Measurements from ENCODE around the gene ESR2.
A peak's percentile ranks its signal among the peaks of the same experiment; 100 is the strongest.
"Not testable (repeated sequence)": the region's sequence is repeated elsewhere in the genome, so short reads cannot be mapped to it uniquely, and the experiment has no call there.

The ESR2 gene

DNA sequence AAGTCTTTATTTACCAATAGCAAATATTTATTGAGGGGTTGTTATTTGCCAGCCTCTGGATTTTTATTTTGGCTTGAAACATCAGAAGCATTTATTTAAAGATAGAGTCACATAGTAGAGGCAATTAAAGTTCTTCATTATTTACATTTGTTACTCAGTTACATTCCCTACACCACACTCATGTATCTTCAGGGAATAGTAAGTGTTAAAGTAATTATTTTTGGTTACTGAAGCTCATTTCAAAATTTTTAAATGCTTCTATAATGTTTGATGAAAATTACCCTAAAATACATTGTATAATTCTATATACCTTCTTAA, 205.6 kb downstream of the ESR2 start:
- DNase-seq (ENCODE audit: low spot score): no peak

GRCh38 chr14:64082837-64083236, 211.3 kb downstream of the ESR2 start:
- no peak for DNase-seq (ENCODE audit: low spot score)

GRCh38 chr14:64081174-64081746, 212.9 kb downstream of the ESR2 start:
- no peak for DNase-seq (ENCODE audit: low spot score)

- DNase-seq (ENCODE audit: low spot score): no peak
These were observed 213.7 kb downstream of the ESR2 start for GRCh38 chr14:64080452-64080851.

GRCh38 chr14:64075613-64076005, 218.6 kb downstream of the ESR2 start:
- no peak for DNase-seq (ENCODE audit: low spot score)

DNA sequence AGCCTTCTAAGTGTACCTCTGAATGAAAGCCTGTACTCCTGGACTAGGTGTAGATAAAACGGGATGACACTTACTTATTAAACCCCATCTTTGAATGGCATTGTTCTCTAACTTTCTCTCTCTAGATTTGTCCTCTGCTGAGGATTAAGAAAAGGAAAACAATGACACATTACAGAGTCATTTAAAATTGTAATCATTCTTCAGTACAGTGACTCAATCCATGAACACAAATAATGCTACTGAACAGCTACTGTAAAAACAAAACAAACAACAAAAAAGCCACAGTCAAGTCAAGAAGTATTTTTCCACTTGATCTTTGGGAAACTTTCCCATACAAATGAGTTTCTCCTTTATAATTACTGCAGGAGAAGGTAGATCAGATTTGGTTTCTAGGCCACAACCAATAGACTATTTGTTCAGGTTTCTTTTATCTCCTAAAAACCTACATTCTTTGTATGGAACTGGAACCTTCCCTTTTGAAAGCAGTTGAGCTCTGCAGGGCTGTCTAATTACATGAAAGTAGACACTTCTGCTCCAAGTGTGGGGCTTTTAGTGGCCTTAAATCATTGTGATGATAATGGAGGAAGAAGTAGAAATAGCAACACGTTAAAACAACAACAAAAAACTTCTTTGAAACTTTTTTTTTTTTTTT, 219.1 kb downstream of the ESR2 start:
- DNase-seq (ENCODE audit: low spot score): peak; percentile 30

GRCh38 chr14:64069634-64070359, 224.4 kb downstream of the ESR2 start:
- no peak for DNase-seq (ENCODE audit: low spot score)

DNA sequence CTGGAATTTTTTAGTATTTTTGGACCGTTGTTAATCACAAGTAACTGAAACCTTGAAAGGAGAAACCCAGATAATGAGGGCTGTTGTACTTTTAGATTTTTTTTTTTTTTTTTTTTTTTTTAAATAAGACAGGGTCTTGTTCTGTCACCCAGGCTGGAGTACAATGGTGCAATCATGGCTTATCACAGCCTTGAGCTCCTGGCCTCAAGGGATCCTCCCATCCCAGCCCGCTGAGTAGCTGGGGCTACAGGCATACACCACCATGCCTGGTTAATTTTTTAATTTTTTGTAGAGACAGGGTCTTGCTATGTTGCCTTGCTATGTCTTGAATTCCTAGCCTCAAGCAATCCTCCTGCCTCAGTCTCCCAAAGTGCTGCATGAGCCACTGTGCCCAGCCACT, 229.7 kb downstream of the ESR2 start:
- no peak for DNase-seq (ENCODE audit: low spot score)

DNA sequence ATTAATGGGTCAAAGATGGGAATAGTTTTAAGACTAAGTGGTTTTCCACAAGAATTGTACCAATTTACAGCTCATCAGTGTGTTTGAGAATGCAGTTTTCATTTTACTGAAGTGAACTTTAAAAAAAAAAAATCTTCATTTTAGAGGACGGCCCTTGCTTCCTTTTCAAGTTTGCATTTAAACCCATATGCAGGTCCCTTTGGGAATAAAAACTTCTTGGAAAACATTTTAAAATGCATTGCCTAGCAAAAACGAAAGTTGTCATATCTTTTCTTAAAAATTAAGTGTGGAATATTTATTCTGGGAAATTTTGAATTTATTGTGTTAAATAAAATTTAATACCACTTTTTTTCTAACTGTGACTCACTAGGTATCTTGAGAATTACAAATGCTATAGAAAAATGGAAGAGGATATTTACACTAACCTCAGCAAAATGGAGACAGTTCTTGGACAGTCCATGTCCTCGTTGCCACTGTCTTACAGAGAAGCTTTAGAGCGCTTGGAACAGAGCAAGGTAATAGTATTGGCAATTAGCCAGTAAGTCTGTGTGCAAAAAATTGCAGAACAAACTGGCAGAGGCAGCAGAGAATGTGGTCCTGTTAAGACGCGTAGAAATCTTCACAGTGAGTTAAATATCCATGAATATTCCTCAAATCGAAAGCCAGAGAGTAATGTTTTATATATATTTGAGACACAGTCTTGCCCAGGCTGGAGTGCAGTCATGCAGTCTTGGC, 231.6 kb downstream of the ESR2 start:
- no peak for DNase-seq (ENCODE audit: low spot score)

DNA sequence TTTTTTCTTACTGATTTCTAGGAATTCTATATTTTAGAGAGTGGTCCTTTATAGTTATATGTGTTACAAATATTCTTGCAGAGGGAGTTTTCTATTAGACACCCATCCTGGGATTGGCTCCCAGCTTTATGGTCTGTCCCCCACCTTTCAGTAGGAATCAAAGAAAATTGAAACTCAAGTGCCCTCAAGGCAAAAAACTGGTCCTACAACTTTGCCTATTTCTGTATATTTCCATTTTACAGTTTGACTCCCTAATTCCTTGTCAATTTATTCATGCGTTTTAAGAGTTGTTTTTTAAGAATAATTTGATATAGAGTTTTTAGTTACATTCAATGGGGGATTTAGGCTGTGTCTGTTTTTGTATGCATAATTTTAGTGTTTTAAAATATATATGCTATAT, 232.5 kb downstream of the ESR2 start:
- DNase-seq (ENCODE audit: low spot score): no peak

DNA sequence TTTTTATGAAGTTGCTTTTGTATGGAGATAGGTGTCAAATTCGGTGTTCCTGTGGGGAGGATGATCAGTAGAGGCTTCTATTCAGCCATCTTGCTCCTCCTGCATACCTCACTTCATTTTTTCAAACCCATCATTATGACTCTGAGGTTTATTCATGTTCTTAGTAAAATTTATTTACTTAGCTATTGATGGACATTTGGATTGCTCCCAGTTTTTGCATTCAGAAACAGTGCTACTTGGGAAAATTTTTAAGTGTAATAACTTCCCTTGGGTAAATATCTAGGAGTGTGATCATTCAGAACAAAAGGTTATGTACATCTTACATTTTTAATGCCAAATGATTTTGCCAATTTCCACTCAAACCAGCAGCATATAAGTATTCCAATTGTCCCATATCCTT, 233.1 kb downstream of the ESR2 start:
- DNase-seq (ENCODE audit: low spot score): no peak

GRCh38 chr14:64060648-64061096, 233.5 kb downstream of the ESR2 start:
- DNase-seq (ENCODE audit: low spot score): peak; percentile 18

DNA sequence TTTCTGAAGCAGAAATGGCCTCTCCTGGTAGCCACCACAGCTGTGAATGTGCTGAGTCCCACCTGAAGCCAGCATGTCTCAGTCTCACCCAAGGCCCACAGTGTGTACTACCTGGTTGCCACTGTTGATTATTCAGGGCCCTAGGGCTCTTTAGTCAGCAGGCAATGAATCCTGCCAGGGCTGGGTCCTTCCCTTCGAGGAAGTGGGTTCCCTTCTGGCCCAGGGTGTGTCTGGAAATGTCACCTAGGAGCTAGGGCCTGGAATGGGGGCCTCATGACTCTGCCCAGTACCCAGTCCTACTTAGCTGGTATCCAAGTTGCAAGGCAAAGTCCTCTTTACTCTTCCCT, 234.0 kb downstream of the ESR2 start:
- DNase-seq (ENCODE audit: low spot score): no peak

DNA sequence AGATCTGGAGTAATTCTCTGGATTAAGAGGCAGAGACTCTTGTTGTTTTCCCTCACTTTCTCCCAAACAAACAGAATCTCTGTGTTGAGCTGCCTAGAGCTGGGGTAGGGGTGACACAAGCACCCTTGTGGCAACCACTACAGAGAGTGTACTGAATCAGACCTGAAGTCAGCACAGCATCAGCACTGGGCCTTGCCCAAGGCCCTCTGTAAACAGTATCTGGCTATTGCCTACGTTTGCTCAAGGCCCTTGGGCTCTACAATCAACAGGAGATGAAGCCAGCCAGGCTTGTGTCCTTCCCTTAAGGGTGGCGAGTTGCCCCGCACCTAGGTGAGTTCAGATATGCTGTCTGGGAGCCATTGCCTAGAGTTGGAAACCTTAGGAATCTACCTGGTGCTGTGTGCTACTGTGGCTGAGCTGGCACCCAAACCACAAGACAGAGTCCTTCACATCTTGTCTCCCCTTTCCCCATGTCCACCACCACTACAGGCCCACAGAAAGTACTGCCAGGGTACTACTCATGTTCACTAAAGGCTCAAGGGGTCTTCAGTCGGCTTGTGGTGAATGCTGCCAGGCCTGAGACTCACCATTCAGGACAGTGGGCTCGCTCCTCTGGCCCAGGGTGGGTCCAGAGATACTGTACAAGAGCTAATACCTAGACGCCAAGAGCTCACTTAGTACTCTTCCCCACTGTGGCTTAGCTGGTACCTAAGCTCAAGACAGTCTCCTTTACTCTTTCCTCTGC, 234.5 kb downstream of the ESR2 start:
- no peak for DNase-seq (ENCODE audit: low spot score)

- no peak for DNase-seq (ENCODE audit: low spot score)
These were observed 240.2 kb downstream of the ESR2 start for GRCh38 chr14:64053694-64054669.

DNA sequence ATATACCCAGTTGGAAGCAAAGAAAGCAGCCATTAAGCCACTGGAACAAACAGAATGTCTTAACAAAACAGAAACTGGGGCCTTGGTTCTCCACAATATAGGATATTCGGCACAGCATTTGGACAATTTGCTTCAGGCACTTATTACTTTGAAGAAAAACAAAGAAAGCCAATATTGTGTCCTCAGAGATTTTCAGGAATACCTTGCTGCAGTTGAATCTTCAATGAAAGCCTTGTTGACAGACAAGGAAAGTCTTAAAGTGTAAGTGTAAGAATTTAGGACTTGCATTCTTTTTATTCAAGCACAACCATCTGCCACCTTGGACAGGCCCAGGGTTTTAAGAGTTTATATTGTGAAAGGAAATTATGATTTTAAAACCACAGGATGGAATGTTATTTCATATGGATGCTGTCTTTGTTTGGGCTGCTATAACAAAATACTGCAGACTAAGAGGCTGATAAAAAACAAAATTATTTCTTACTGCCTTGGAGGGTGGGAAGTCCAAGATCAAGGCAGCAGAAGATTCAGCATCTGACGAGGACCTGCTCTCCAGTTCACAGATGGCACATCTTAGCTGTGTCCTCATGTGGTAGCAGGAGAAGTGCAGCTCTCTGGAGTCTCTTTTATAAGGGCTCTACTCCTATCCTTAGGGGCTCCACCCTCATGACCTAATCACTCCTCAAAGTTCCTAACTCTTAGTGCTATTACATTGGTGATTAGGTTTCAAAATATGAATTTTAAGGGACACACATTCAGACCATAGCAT, 244.4 kb downstream of the ESR2 start:
- no peak for DNase-seq (ENCODE audit: low spot score)

DNA sequence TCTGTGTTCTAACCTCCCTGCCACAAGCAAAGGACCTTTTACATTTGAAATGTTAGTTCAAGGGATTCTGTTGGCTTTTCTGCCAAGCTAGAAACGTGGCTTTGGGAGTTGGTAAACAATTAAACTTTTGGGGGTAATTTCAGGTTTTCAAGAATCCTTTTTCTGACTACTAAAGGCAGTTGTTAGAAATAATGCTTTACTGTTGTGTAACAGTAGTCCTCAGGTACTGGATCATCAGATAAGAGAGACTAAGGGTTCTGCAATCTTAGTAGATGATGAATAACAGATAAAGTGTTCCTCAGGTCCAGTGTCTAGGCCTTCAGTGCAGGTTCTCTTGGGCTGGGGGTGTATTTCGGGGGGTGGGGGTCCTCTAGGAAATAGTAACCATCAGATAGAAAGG, 249.1 kb downstream of the ESR2 start:
- no peak for DNase-seq (ENCODE audit: low spot score)

DNA sequence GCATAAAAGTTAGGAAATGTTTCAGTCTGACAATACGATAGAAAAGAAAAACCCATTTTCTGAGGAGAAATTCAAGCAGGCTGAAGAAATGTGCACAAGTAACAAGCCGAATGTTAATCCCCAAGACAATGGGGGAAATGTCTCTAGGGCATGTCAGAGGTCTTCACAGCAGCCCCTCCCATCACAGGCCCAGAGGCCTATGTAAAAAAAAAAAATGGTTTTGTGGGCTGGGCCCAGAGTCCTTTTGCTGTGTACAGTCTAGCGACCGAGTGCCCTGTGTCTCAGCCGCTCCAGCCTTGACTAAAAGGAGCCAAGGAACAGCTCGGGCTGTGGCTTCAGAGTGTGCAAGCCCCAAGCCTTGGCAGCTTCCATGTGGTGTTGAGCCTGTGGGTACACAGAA, 250.9 kb downstream of the ESR2 start:
- not testable (repeated sequence) for DNase-seq (ENCODE audit: low spot score)

GRCh38 chr14:64040044-64040443, 254.1 kb downstream of the ESR2 start:
- no peak for DNase-seq (ENCODE audit: low spot score)

DNA sequence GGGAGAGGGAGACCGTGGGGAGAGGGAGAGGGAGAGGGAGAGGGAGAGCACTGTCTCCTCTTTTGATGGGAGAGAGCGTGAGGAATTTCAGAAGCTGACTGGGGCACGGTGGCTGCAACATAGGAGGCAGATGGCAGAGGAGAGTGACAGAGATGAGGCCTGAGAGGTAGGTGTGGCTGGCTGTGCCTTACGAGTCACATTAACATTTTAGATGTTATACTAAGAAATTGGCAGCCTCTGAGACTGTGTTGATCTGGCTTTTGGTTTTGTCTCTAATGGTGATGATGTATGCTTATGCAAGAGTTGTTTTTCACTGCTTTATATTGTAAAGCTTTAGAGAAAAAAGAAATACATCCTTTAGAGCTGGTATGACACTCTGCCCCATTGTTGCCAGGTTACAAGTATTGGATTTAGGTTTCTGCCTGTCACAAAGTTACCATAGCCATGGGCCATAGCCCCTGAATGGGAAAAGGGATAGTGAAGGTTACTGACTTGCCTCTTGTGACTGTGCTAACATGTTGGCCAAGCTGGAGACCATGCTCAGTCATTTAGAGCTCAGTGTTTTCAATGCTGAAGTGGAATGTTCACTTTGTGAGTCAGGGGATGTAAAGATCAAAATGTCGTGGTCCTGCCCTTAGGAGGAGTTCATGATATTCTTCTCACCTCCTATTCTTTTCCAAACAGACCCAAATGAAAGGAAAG, 255.2 kb downstream of the ESR2 start:
- no peak for DNase-seq (ENCODE audit: low spot score)

Data from activated CD4-positive, alpha-beta T cell treated with anti-CD3 and anti-CD28 coated beads, Interleukin-2, Interleukin-4, amounts not matched to agents 100 ng/mL and 50 ng/mL, durations not matched to agents 16 hours and 8 hours (primary cell).